PC-3 (cell line): Measurements from ENCODE around the gene GABRA6. TPM values are rescaled to one million over a fixed set of nuclear protein-coding genes. Genes with fewer than 3 reads are reported as not detected.

ENCODE experiments used
- ATAC-seq: fragments of 200-7000 bp; cut with Tn5 transposase; 2 replicates; pipeline ENCODE4 v1.9.1; 2020; ENCODE audit warnings: mild to moderate bottlenecking, moderate library complexity
- BruUV-seq: library from RNA; stranded (reverse); fragments of 400-500 nt; replicated peaks from 2 replicates; lab custom pipeline; 2021; lab: Mats Ljungman, UMichigan
- CTCF ChIA-PET: fragments of 300-600 bp; sonication (Branson Sonifier 250); formaldehyde crosslinking; loops from one replicate; lab custom pipeline; 2022; ENCODE audit warnings: antibody characterized with exemption; lab: Charles Lee
- POLR2A ChIA-PET: fragments of 300-600 bp; sonication (Branson Sonifier 250); formaldehyde crosslinking; loops from one replicate; lab custom pipeline; 2022; ENCODE audit warnings: antibody characterized with exemption; ENCODE audit not compliant: unreplicated experiment; lab: Charles Lee
- DNase-seq: peaks from one replicate; pipeline ENCODE4 v3.0.0-alpha.2; 2015
- H2AFZ ChIP-seq: fragments of 300-600 bp; sonication (generic); 2 replicates; pipeline ENCODE4 v1.6.0; 2016; ENCODE audit warnings: antibody characterized with exemption, low read length
- H3F3A ChIP-seq: fragments of 300-600 bp; sonication (generic); one replicate; pipeline ENCODE4 v1.6.0; 2017; ENCODE audit warnings: antibody characterized with exemption, low read length, control low read depth, mild to moderate bottlenecking; ENCODE audit not compliant: unreplicated experiment
- H3K27ac ChIP-seq: fragments of 300-600 bp; sonication (generic); 2 replicates; pipeline ENCODE4 v1.5.1; 2016; ENCODE audit warnings: mild to moderate bottlenecking, low read length
- H3K27me3 ChIP-seq: fragments of 300-600 bp; sonication (generic); 2 replicates; pipeline ENCODE4 v1.6.1; 2016; ENCODE audit warnings: low read length, mixed read lengths
- H3K36me3 ChIP-seq: fragments of 300-600 bp; sonication (generic); 2 replicates; pipeline ENCODE4 v1.6.1; 2016; ENCODE audit warnings: low read depth, mixed run types, low read length, mixed read lengths
- H3K4me1 ChIP-seq: fragments of 300-600 bp; sonication (generic); 2 replicates; pipeline ENCODE4 v1.5.1; 2016; ENCODE audit warnings: low read length; ENCODE audit not compliant: insufficient read depth
- H3K4me2 ChIP-seq: fragments of 300-600 bp; sonication (generic); 2 replicates; pipeline ENCODE4 v1.6.0; 2016; ENCODE audit warnings: low read length
- H3K4me3 ChIP-seq: fragments of 300-600 bp; sonication (generic); 2 replicates; pipeline ENCODE4 v1.5.1; 2016; ENCODE audit warnings: mild to moderate bottlenecking, low read length, mixed read lengths
- H3K79me2 ChIP-seq: fragments of 300-600 bp; sonication (generic); 2 replicates; pipeline ENCODE4 v1.6.1; 2017; ENCODE audit warnings: low read length, mixed read lengths
- H3K9ac ChIP-seq: fragments of 300-600 bp; sonication (generic); 2 replicates; pipeline ENCODE4 v1.6.0; 2016; ENCODE audit warnings: mild to moderate bottlenecking, low read length
- H3K9me2 ChIP-seq: fragments of 300-600 bp; sonication (generic); replicated peaks from 2 replicates; pipeline ENCODE4 v1.6.1; 2016; ENCODE audit warnings: mixed run types, low read length, mixed read lengths
- H3K9me3 ChIP-seq: fragments of 300-600 bp; sonication (generic); 2 replicates; pipeline ENCODE4 v1.6.1; 2016; ENCODE audit warnings: low read length, mixed read lengths
- H4K20me1 ChIP-seq: fragments of 300-600 bp; sonication (generic); 2 replicates; pipeline ENCODE4 v1.6.1; 2016; ENCODE audit warnings: low read length, mixed read lengths
- EZH2 ChIP-seq: fragments of 300-600 bp; sonication (generic); IDR thresholded peaks from one replicate; pipeline ENCODE4 v1.6.1; 2017; ENCODE audit warnings: antibody characterized with exemption, mild to moderate bottlenecking, low read length; ENCODE audit not compliant: unreplicated experiment
- EZH2phosphoT487 ChIP-seq: fragments of 300-600 bp; sonication (generic); IDR thresholded peaks from 2 replicates; pipeline ENCODE4 v1.6.1; 2018; ENCODE audit warnings: mild to moderate bottlenecking, antibody characterized with exemption, low read length, borderline replicate concordance
- intact Hi-C: fragments of 100-400 bp; cut with micrococcal nuclease; formaldehyde crosslinking; loops from 2 replicates; pipeline ENCODE4 v1.9.0; 2023
- total RNA-seq: library from RNA; depleted of rRNA; stranded (reverse); fragments of >200 nt; gene quantifications from 2 replicates; pipeline ENCODE4 v1.2.3, GENCODE V29; 2014
- TF ChIP-seq, protein P1 (sequence below): fragments of 300-600 bp; sonication (generic); conservative IDR thresholded peaks from 2 replicates; pipeline ENCODE4 v1.5.1; 2017; ENCODE audit warnings: antibody characterized with exemption, low read depth, mild to moderate bottlenecking, low read length

Gene GABRA6
- total RNA-seq, 1 experiment from 2014 or later = not detected

DNA sequence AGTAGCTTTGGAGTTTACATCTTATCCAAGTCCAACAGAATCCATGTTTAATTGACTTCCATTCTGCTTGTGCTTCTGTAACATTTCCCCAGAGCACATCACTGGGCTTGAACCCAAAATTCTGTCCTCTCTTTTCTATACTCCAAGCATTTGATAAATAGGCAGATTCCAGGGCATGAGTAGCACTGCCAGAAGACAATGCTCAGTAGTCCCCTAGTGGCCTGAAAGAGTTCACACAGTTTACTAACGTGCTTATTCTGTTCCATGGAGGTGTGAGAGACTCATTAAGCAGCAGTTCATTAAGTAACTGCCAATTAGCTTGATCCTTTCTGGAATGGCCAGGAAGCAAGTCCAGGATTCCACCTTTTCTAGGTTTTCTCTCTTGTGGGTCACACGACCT, 9.4 kb upstream of the GABRA6 start:
- Histone ChIP-seq H3K4me3 (no peak overlapping the region), H3F3A (no peaks in the 10 kb centered on the region), H3K79me2 (no peaks in the 10 kb centered on the region), H4K20me1 (no peaks in the 10 kb centered on the region), H3K27me3 (no peaks in the 10 kb centered on the region), H3K4me1 (no peaks in the 10 kb centered on the region), H3K9ac (no peak overlapping the region), H3K36me3 (no peaks in the 10 kb centered on the region), H3K9me2 (no peaks in the 10 kb centered on the region), H2AFZ (no peak overlapping the region), H3K9me3 (peaks cover 12% of the 10 kb centered on the region; the same call in 1 of the 2 replicates), H3K27ac (no peak overlapping the region), H3K4me2 (no peak overlapping the region)
- CTCF ChIA-PET = no interaction called here
- ATAC-seq (no peak), DNase-seq (peak; percentile 6)
- intact Hi-C loops = no loop called here
- no peak for TF ChIP-seq EZH2phosphoT487
- TF ChIP-seq, protein P1, sequence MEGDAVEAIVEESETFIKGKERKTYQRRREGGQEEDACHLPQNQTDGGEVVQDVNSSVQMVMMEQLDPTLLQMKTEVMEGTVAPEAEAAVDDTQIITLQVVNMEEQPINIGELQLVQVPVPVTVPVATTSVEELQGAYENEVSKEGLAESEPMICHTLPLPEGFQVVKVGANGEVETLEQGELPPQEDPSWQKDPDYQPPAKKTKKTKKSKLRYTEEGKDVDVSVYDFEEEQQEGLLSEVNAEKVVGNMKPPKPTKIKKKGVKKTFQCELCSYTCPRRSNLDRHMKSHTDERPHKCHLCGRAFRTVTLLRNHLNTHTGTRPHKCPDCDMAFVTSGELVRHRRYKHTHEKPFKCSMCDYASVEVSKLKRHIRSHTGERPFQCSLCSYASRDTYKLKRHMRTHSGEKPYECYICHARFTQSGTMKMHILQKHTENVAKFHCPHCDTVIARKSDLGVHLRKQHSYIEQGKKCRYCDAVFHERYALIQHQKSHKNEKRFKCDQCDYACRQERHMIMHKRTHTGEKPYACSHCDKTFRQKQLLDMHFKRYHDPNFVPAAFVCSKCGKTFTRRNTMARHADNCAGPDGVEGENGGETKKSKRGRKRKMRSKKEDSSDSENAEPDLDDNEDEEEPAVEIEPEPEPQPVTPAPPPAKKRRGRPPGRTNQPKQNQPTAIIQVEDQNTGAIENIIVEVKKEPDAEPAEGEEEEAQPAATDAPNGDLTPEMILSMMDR = peak; percentile 50
- POLR2A ChIA-PET = no interaction called here
- BruUV-seq = no TSS peak

DNA sequence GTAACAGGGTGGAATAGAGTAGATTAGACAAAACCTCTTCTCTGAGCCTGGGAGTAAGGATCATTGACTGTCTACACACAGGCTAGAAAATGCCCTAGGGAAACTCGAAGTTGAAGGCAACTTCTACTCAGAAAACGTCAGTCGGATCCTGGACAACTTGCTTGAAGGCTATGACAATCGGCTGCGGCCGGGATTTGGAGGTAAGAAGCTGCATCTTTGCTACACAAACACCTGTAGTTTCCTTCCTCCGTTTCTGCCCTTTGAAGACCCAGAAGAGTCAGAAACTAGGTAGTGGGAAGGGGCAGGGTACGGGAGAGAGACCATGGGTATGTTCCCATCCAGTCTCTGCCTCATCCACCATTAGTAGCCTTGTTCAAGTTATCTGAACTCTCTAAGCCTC, 628 bp downstream of the GABRA6 start:
- no peaks in the 10 kb centered on the region for H3K27me3 ChIP-seq
- no peaks in the 10 kb centered on the region for H3K9me2 ChIP-seq
- no peaks in the 10 kb centered on the region for H3K4me1 ChIP-seq
- POLR2A ChIA-PET = no interaction called here
- no peak overlapping the region for H3K27ac ChIP-seq
- H2AFZ ChIP-seq = no peak overlapping the region
- H3F3A ChIP-seq = no peaks in the 10 kb centered on the region
- TF ChIP-seq, protein P1 = no peak
- TF ChIP-seq EZH2phosphoT487 = no peak
- no peak for TF ChIP-seq EZH2
- intact Hi-C loops = no loop called here
- no TSS peak for BruUV-seq
- DNase-seq (no peak), ATAC-seq (no peak)
- no peak overlapping the region for H3K4me3 ChIP-seq
- no peak overlapping the region for H3K9ac ChIP-seq
- CTCF ChIA-PET = no interaction called here
- H3K36me3 ChIP-seq = no peaks in the 10 kb centered on the region
- H4K20me1 ChIP-seq = no peaks in the 10 kb centered on the region
- 0 out of 2 replicates have a peak, but pooled peaks cover 8% of the 10 kb centered on the region for H3K9me3 ChIP-seq
- H3K79me2 ChIP-seq = no peaks in the 10 kb centered on the region
- no peak overlapping the region for H3K4me2 ChIP-seq

DNA sequence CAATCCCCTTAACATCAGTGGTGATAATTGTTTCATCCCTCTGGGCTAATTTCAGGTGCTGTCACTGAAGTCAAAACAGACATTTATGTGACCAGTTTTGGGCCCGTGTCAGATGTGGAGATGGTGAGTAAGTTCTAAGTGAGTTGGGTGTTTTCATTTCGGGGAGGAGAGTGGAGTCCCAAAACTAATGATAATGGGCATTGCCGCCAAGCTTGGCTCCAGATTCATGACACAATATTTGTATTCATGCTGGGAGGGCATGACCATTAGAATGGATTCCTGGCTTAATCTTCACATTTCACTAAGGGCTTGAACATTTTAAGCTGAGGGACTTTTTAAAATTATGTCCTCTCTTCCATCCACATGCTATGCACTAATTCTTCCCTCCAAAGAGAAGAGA, 1.4 kb downstream of the GABRA6 start:
- no peak overlapping the region for H2AFZ ChIP-seq
- no peaks in the 10 kb centered on the region for H3F3A ChIP-seq
- ChIA-PET POLR2A (no interaction called here), CTCF (no interaction called here)
- 0 out of 2 replicates have a peak, but pooled peaks cover 5% of the 10 kb centered on the region for H3K9me3 ChIP-seq
- H3K9me2 ChIP-seq = no peaks in the 10 kb centered on the region
- H3K27me3 ChIP-seq = no peaks in the 10 kb centered on the region
- no peak overlapping the region for H3K4me2 ChIP-seq
- H4K20me1 ChIP-seq = no peaks in the 10 kb centered on the region
- no peaks in the 10 kb centered on the region for H3K4me1 ChIP-seq
- no peak for DNase-seq
- intact Hi-C loops = no loop called here
- H3K9ac ChIP-seq = no peak overlapping the region
- no peak for ATAC-seq
- TF ChIP-seq, protein P1 = no peak
- no peak for TF ChIP-seq EZH2phosphoT487
- TF ChIP-seq EZH2 = no peak
- BruUV-seq = no TSS peak
- H3K27ac ChIP-seq = no peak overlapping the region
- no peaks in the 10 kb centered on the region for H3K36me3 ChIP-seq
- H3K79me2 ChIP-seq = no peaks in the 10 kb centered on the region
- no peak overlapping the region for H3K4me3 ChIP-seq
